Fibroblast of pulmonary artery (primary cell): ENCODE data around the gene TTC5.

ENCODE experiments used
- DNase-seq: peaks from one replicate; pipeline ENCODE4 v3.0.0-alpha.2; 2010; ENCODE audit warnings: low read depth
- H3K4me3 ChIP-seq: replicated peaks from 2 replicates; pipeline ENCODE4 v1.5.1; 2011; ENCODE audit warnings: low read depth, mild to moderate bottlenecking, control low read depth, low read length, moderate library complexity
- TF ChIP-seq, protein P1 (sequence below): IDR thresholded peaks from 2 replicates; pipeline ENCODE4 v1.5.1; 2011; ENCODE audit warnings: mild to moderate bottlenecking, control low read depth, low read length, inconsistent platforms; ENCODE audit errors: missing control alignments

The TTC5 gene

DNA sequence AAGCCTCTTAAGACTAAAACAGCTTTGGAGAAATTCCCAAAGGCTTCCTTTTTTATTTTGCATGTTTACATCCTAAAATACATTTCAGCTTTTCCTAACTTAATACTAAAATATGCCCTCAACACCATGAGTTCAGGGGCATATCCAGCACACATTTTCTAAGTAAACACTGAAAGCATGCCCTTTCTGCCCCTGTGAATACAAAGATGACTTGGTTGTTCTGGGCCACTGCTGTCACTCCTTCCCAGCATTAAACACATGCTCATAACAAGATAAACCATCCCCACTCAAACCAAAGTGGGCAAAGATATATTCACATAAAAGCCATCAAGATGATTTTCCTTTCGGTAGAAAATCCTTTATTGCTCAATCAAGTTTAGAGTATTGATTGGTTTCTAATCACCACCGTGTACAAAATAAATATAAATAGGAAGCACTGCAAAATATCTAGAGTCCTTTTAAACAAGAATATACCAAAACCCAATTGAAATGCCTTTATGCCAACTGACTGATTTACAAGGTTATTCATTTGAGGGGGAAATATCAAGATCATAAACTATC, 25.4 kb upstream of the TTC5 start:
- DNase-seq = no peak
- no peak overlapping the region for H3K4me3 ChIP-seq
- TF ChIP-seq, protein P1, sequence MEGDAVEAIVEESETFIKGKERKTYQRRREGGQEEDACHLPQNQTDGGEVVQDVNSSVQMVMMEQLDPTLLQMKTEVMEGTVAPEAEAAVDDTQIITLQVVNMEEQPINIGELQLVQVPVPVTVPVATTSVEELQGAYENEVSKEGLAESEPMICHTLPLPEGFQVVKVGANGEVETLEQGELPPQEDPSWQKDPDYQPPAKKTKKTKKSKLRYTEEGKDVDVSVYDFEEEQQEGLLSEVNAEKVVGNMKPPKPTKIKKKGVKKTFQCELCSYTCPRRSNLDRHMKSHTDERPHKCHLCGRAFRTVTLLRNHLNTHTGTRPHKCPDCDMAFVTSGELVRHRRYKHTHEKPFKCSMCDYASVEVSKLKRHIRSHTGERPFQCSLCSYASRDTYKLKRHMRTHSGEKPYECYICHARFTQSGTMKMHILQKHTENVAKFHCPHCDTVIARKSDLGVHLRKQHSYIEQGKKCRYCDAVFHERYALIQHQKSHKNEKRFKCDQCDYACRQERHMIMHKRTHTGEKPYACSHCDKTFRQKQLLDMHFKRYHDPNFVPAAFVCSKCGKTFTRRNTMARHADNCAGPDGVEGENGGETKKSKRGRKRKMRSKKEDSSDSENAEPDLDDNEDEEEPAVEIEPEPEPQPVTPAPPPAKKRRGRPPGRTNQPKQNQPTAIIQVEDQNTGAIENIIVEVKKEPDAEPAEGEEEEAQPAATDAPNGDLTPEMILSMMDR = no peak

DNA sequence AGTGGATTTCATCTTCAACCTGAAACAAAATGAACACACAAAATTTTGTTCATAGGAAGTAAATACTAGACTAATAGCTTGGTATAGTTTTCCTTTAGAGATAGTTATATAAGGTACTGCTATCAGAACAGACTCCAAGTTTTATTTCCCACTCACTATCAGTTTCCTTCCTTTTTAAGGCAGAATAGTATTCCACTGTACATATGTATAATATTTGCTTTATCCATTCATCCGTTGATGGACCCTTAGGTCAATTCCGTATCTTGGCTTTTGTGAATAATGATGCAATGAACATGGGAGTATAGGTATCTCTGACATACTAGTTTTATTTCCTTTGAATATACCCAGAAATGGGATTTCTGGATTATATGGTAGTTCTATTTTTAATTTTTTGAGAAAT, 23.6 kb upstream of the TTC5 start:
- DNase-seq = no peak
- no peak overlapping the region for H3K4me3 ChIP-seq
- TF ChIP-seq, protein P1 = no peak

DNA sequence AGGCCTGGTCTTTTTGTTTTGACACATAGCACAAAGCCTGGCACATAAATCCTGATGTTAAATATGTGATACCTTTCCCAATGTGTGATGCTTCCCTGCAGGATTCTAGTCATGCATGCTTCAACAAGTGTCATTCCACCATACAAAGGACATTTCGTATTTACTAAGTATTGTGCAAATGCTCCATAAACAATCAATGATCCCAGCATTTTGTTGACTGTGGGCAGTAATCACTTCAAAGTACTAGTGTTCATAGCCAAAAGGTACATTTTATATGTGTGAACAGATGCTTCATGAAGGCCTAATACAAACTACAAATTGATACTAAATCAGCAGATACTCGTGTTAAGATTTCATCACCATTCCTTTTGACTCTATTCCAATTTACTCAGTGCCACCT, 23.0 kb upstream of the TTC5 start:
- TF ChIP-seq, protein P1 = no peak
- DNase-seq = no peak
- H3K4me3 ChIP-seq = no peak overlapping the region

DNA sequence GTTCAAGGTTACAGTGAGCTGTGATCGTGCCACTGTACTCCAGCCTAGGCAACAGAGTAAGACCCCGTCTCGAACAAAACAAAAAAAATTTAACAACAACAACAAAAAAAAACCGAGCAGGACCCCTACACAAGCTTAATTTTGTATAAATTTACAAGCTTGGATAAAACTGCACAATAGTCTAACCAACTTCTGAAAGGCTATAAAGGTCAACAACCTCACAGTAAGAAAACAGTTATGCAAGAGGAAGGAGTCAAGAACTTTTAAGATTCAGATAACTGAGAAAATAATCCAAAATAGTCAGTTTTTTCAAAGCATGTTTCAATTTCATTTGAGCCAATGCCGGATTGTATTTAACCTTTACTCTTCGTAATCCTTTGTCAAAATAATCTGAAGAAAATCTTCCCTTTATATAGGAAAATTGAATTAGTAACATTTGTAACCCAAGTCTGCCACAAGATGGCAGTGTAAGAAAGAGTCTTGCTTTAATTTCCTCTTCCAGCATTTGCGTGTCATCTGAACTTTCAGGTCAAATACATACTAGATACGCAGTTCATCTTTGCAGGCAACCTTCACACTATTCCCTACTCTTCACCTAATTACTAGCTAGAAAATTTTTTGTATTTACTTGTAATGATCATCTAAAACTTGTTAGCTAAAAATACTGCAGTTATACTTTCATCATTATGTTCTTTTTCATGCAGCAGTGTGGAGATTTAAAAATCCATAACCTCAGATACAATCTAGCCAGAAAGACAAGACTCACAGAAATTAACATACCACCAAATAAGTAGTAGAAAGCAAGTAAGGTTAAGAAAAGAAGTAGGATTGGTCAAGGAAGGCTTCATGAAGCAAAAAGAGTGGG, 21.5 kb upstream of the TTC5 start:
- TF ChIP-seq, protein P1 = peak; percentile 64
- H3K4me3 ChIP-seq = no peak overlapping the region
- DNase-seq = peak; percentile 82

DNA sequence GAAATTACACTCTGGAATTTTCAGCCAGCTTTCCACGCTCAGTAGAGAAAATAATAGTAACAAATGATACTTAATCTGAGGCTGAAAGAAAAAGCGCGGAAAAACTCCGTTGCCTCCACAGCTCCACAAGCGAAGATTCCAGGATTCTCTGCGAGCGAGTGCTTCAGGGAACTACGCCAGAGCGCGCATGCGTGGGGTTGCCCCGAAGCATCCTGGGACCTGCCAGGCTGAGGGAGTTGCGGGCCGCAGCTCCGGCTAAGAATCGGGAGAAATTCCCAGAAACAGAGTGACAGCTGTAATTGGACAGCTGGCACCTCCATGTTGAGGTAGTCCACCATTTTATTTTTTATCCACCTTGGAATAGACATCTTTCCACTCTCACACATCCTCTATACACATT, 12.0 kb upstream of the TTC5 start:
- H3K4me3 ChIP-seq = no peak overlapping the region
- TF ChIP-seq, protein P1 = no peak
- DNase-seq = no peak

- DNase-seq = no peak
- TF ChIP-seq, protein P1 = no peak
- H3K4me3 ChIP-seq = no peak overlapping the region
Measured at GRCh38 chr14:20314026-20314425, 8.3 kb upstream of the TTC5 start.
